ENCODE measurements around the gene CFAP299.
"Not testable (repeated sequence)": the region's sequence is repeated elsewhere in the genome, so short reads cannot be mapped to it uniquely, and the experiment has no call there.

Gene CFAP299

GRCh38 chr4:80730158-80730557, 394.6 kb downstream of the CFAP299 start:
- DNase-seq (ENCODE audit: low read depth) = no peak

- no peak for DNase-seq (ENCODE audit: low read depth)
Measured at GRCh38 chr4:80731436-80731835, 395.9 kb downstream of the CFAP299 start.

- no peak for DNase-seq (ENCODE audit: low read depth)
Measured at GRCh38 chr4:80732010-80732409, 396.5 kb downstream of the CFAP299 start.

GRCh38 chr4:80740375-80740774, 404.8 kb downstream of the CFAP299 start:
- no peak for DNase-seq (ENCODE audit: low read depth)

GRCh38 chr4:80749558-80749957, 414.0 kb downstream of the CFAP299 start:
- not testable (repeated sequence) for DNase-seq (ENCODE audit: low read depth)

GRCh38 chr4:80751200-80751599, 415.7 kb downstream of the CFAP299 start:
- DNase-seq (ENCODE audit: low read depth) = no peak

- no peak for DNase-seq (ENCODE audit: low read depth)
Measured at GRCh38 chr4:80767944-80768343, 432.4 kb downstream of the CFAP299 start.

GRCh38 chr4:80776168-80776567, 440.6 kb downstream of the CFAP299 start:
- no peak for DNase-seq (ENCODE audit: low read depth)

- DNase-seq (ENCODE audit: low read depth) = no peak
Measured at GRCh38 chr4:80781431-80781830, 445.9 kb downstream of the CFAP299 start.

GRCh38 chr4:80787306-80787705, 451.8 kb downstream of the CFAP299 start:
- no peak for DNase-seq (ENCODE audit: low read depth)

- DNase-seq (ENCODE audit: low read depth) = no peak
Measured at GRCh38 chr4:80788798-80789197, 453.3 kb downstream of the CFAP299 start.

GRCh38 chr4:80790152-80790551, 454.6 kb downstream of the CFAP299 start:
- DNase-seq (ENCODE audit: low read depth) = no peak

- DNase-seq (ENCODE audit: low read depth) = not testable (repeated sequence)
Measured at GRCh38 chr4:80793660-80794059, 458.1 kb downstream of the CFAP299 start.

- no peak for DNase-seq (ENCODE audit: low read depth)
Measured at GRCh38 chr4:80798082-80798481, 462.6 kb downstream of the CFAP299 start.

- not testable (repeated sequence) for DNase-seq (ENCODE audit: low read depth)
Measured at GRCh38 chr4:80800719-80801118, 465.2 kb downstream of the CFAP299 start.

- no peak for DNase-seq (ENCODE audit: low read depth)
Measured at GRCh38 chr4:80803337-80803736, 467.8 kb downstream of the CFAP299 start.

GRCh38 chr4:80806472-80806871, 470.9 kb downstream of the CFAP299 start:
- no peak for DNase-seq (ENCODE audit: low read depth)

- DNase-seq (ENCODE audit: low read depth) = no peak
Measured at GRCh38 chr4:80809039-80809729, 473.7 kb downstream of the CFAP299 start.

GRCh38 chr4:80811406-80811805, 475.9 kb downstream of the CFAP299 start:
- no peak for DNase-seq (ENCODE audit: low read depth)

GRCh38 chr4:80812145-80812544, 476.6 kb downstream of the CFAP299 start:
- no peak for DNase-seq (ENCODE audit: low read depth)

- DNase-seq (ENCODE audit: low read depth) = no peak
Measured at GRCh38 chr4:80814266-80814665, 478.7 kb downstream of the CFAP299 start.

GRCh38 chr4:80831383-80832361, 496.1 kb downstream of the CFAP299 start:
- DNase-seq (ENCODE audit: low read depth) = no peak

- no peak for DNase-seq (ENCODE audit: low read depth)
Measured at GRCh38 chr4:80839281-80839680, 503.8 kb downstream of the CFAP299 start.

Data from CMK (cell line).